Activated T-cell treated with anti-CD3 and anti-CD28 coated beads for 1 hour (primary cell): Measurements from ENCODE around the gene ZNF280B.
"Not testable (repeated sequence)": the region's sequence is repeated elsewhere in the genome, so short reads cannot be mapped to it uniquely, and the experiment has no call there.

Experiments used
- DNase-seq: peaks from one replicate; pipeline ENCODE4 v3.0.0-alpha.2; 2020; ENCODE audit warnings: low read depth

Gene ZNF280B

GRCh38 chr22:22507743-22508273 is 734 bp downstream of the ZNF280B start:
- no peak for DNase-seq

- no peak for DNase-seq
These were observed 1.8 kb downstream of the ZNF280B start for GRCh38 chr22:22506736-22507135.

GRCh38 chr22:22498267-22498666 is 10.3 kb downstream of the ZNF280B start:
- no peak for DNase-seq

GRCh38 chr22:22491589-22491988 is 17.0 kb downstream of the ZNF280B start:
- not testable (repeated sequence) for DNase-seq

GRCh38 chr22:22488736-22489135 is 19.8 kb downstream of the ZNF280B start:
- DNase-seq, result no peak

GRCh38 chr22:22487869-22488597 is 20.5 kb downstream of the ZNF280B start:
- DNase-seq, result no peak

- no peak for DNase-seq
These were observed 21.5 kb downstream of the ZNF280B start for GRCh38 chr22:22487059-22487458.

- no peak for DNase-seq
These were observed 22.2 kb downstream of the ZNF280B start for GRCh38 chr22:22486132-22486899.

GRCh38 chr22:22485524-22485923 is 23.0 kb downstream of the ZNF280B start:
- no peak for DNase-seq

- no peak for DNase-seq
These were observed 24.5 kb downstream of the ZNF280B start for GRCh38 chr22:22484023-22484422.

- no peak for DNase-seq
These were observed 27.6 kb downstream of the ZNF280B start for GRCh38 chr22:22480940-22481339.

- no peak for DNase-seq
These were observed 28.5 kb downstream of the ZNF280B start for GRCh38 chr22:22479999-22480532.

GRCh38 chr22:22479116-22479515 is 29.4 kb downstream of the ZNF280B start:
- no peak for DNase-seq

GRCh38 chr22:22478470-22478869 is 30.1 kb downstream of the ZNF280B start:
- DNase-seq, result no peak

GRCh38 chr22:22474733-22475132 is 33.8 kb downstream of the ZNF280B start:
- DNase-seq, result no peak

- not testable (repeated sequence) for DNase-seq
These were observed 37.4 kb downstream of the ZNF280B start for GRCh38 chr22:22471104-22471503.

GRCh38 chr22:22469527-22469926 is 39.0 kb downstream of the ZNF280B start:
- DNase-seq, result no peak

GRCh38 chr22:22468794-22469469 is 39.6 kb downstream of the ZNF280B start:
- DNase-seq, result not testable (repeated sequence)

- no peak for DNase-seq
These were observed 41.4 kb downstream of the ZNF280B start for GRCh38 chr22:22467112-22467511.

- no peak for DNase-seq
These were observed 42.8 kb downstream of the ZNF280B start for GRCh38 chr22:22465782-22466181.

GRCh38 chr22:22465094-22465602 is 43.4 kb downstream of the ZNF280B start:
- no peak for DNase-seq

GRCh38 chr22:22464541-22465054 is 43.9 kb downstream of the ZNF280B start:
- no peak for DNase-seq
